Keratinocyte (primary cell): Measurements from ENCODE around the gene ZNF396.

Experiments
- EZH2 ChIP-seq: IDR thresholded peaks from one replicate; pipeline ENCODE4 v1.6.1; 2012; ENCODE audit warnings: inconsistent platforms, mild to moderate bottlenecking, low read length, moderate library complexity
- TF ChIP-seq, protein P1 (sequence below), 3 experiments: IDR thresholded peaks in 1 of 3; conservative IDR thresholded peaks in 1 of 3; optimal IDR thresholded peaks in 1 of 3; 2 replicates in 2 of 3; 3 replicates in 1 of 3; pipeline versions ENCODE3 to v1.5.1; 2011; ENCODE audit warnings: low read length in 3 of 3, mild to moderate bottlenecking in 3 of 3, moderate library complexity in 2 of 3, control low read depth in 1 of 3, inconsistent platforms in 1 of 3; ENCODE audit not compliant: insufficient read depth in 2 of 3; ENCODE audit errors: extremely low read depth in 1 of 3

DNA sequence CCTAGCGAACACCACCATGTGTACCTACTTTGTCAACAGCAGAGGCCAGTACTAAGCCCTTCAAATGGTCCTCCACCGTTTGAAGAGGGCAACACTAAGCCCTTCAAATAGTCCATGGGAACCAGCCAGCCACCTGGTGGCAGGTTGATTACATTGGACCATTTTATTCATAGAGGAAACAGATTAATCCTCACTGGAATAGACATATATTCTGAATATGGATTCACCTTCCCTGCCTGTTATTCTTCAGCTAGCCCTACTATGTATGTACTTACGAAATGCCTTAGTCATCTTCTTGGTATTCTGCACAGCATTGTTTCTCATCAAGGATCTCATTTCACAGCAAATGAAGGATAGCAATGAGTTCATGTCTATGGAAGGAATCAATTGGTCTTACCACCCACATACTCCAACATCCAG is 10.0 kb upstream of the ZNF396 start:
- TF ChIP-seq, protein P1, sequence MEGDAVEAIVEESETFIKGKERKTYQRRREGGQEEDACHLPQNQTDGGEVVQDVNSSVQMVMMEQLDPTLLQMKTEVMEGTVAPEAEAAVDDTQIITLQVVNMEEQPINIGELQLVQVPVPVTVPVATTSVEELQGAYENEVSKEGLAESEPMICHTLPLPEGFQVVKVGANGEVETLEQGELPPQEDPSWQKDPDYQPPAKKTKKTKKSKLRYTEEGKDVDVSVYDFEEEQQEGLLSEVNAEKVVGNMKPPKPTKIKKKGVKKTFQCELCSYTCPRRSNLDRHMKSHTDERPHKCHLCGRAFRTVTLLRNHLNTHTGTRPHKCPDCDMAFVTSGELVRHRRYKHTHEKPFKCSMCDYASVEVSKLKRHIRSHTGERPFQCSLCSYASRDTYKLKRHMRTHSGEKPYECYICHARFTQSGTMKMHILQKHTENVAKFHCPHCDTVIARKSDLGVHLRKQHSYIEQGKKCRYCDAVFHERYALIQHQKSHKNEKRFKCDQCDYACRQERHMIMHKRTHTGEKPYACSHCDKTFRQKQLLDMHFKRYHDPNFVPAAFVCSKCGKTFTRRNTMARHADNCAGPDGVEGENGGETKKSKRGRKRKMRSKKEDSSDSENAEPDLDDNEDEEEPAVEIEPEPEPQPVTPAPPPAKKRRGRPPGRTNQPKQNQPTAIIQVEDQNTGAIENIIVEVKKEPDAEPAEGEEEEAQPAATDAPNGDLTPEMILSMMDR (optimal IDR thresholded peaks at IDR 0.05 in 1 of 3, IDR thresholded peaks at IDR 0.05 in 1 of 3, conservative IDR thresholded peaks at IDR 0.05 in 1 of 3; ENCODE audit: extremely low read depth in 1 of 3, insufficient read depth in 2 of 3, low read length in 3 of 3), result peak in 2 of 3 experiments; percentile 33 to 36
- no peak for TF ChIP-seq EZH2
